ENCODE results near the gene TOMM7. TPM values are rescaled to one million over a fixed set of nuclear protein-coding genes. Genes with fewer than 3 reads are reported as not detected.

TOMM7 gene
- total RNA-seq, 2 experiments from 2014 or later = 189 to 195 TPM

GRCh38 chr7:22831602-22832305 lies 9.1 kb upstream of the TOMM7 start:
- CTCF ChIA-PET (ENCODE audit: unreplicated experiment) = no interaction called here
- no peak overlapping the region for H3K4me2 ChIP-seq (ENCODE audit: low read length)
- H3K27ac ChIP-seq (ENCODE audit: low read depth, low read length, poor library complexity, severe bottlenecking) = no peak overlapping the region
- intact Hi-C loops (cut with micrococcal nuclease; ENCODE audit: unreplicated experiment) = no loop called here
- H3K36me3 ChIP-seq (ENCODE audit: insufficient read depth, low read length) = no peaks in the 10 kb centered on the region
- peaks cover 10% of the 10 kb centered on the region for H3K4me1 ChIP-seq (ENCODE audit: insufficient read depth, low read length, poor library complexity, severe bottlenecking)
- no peak for DNase-seq (ENCODE audit: low spot score)
- no peak for TF ChIP-seq EZH2phosphoT487 (IDR thresholded peaks at IDR 0.05; ENCODE audit: borderline replicate concordance, low read depth, low read length)
- TF ChIP-seq, protein P1, sequence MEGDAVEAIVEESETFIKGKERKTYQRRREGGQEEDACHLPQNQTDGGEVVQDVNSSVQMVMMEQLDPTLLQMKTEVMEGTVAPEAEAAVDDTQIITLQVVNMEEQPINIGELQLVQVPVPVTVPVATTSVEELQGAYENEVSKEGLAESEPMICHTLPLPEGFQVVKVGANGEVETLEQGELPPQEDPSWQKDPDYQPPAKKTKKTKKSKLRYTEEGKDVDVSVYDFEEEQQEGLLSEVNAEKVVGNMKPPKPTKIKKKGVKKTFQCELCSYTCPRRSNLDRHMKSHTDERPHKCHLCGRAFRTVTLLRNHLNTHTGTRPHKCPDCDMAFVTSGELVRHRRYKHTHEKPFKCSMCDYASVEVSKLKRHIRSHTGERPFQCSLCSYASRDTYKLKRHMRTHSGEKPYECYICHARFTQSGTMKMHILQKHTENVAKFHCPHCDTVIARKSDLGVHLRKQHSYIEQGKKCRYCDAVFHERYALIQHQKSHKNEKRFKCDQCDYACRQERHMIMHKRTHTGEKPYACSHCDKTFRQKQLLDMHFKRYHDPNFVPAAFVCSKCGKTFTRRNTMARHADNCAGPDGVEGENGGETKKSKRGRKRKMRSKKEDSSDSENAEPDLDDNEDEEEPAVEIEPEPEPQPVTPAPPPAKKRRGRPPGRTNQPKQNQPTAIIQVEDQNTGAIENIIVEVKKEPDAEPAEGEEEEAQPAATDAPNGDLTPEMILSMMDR (conservative IDR thresholded peaks at IDR 0.05; ENCODE audit: low read length) = no peak
- no peak overlapping the region for H3K4me3 ChIP-seq (ENCODE audit: low read depth, low read length, poor library complexity, severe bottlenecking)
- no peaks in the 10 kb centered on the region for H3K9me2 ChIP-seq (ENCODE audit: insufficient read depth, low read length)
- no peaks in the 10 kb centered on the region for H4K20me1 ChIP-seq (ENCODE audit: insufficient read depth, low read length)
- POLR2A ChIA-PET = interaction anchor here (0.6 kb wide), 3 partner anchors 45 to 652 kb away, joined by 3 read pairs; no protein-coding TSS in a partner anchor
- no peaks in the 10 kb centered on the region for H3K9me3 ChIP-seq (ENCODE audit: low read length)
- no peak overlapping the region for H2AFZ ChIP-seq (ENCODE audit: low read length)
- no peaks in the 10 kb centered on the region for H3K79me2 ChIP-seq (ENCODE audit: insufficient read depth, low read depth, low read length)
- BruUV-seq (replicated peaks) = no TSS peak

GRCh38 chr7:22827563-22827962 lies 4.9 kb upstream of the TOMM7 start:
- H3K4me3 ChIP-seq (ENCODE audit: low read depth, low read length, poor library complexity, severe bottlenecking) = no peak overlapping the region
- TF ChIP-seq, protein P1 (conservative IDR thresholded peaks at IDR 0.05; ENCODE audit: low read length) = no peak
- TF ChIP-seq EZH2phosphoT487 (IDR thresholded peaks at IDR 0.05; ENCODE audit: borderline replicate concordance, low read depth, low read length) = no peak
- intact Hi-C loops (cut with micrococcal nuclease; ENCODE audit: unreplicated experiment) = no loop called here
- H2AFZ ChIP-seq (ENCODE audit: low read length) = no peak overlapping the region
- H3K36me3 ChIP-seq (ENCODE audit: insufficient read depth, low read length) = no peaks in the 10 kb centered on the region
- H3K4me2 ChIP-seq (ENCODE audit: low read length) = no peak overlapping the region
- H3K79me2 ChIP-seq (ENCODE audit: insufficient read depth, low read depth, low read length) = no peaks in the 10 kb centered on the region
- no TSS peak for BruUV-seq (replicated peaks)
- DNase-seq (ENCODE audit: low spot score) = no peak
- H4K20me1 ChIP-seq (ENCODE audit: insufficient read depth, low read length) = no peaks in the 10 kb centered on the region
- no peaks in the 10 kb centered on the region for H3K9me2 ChIP-seq (ENCODE audit: insufficient read depth, low read length)
- H3K9me3 ChIP-seq (ENCODE audit: low read length) = no peaks in the 10 kb centered on the region
- CTCF ChIA-PET (ENCODE audit: unreplicated experiment) = no interaction called here
- H3K27ac ChIP-seq (ENCODE audit: low read depth, low read length, poor library complexity, severe bottlenecking) = no peak overlapping the region
- peaks cover 9% of the 10 kb centered on the region for H3K4me1 ChIP-seq (ENCODE audit: insufficient read depth, low read length, poor library complexity, severe bottlenecking)
- POLR2A ChIA-PET = interaction anchor here (0.7 kb wide), 2 partner anchors 33 to 961 kb away, joined by 3 to 5 read pairs; no protein-coding TSS in a partner anchor

DNA sequence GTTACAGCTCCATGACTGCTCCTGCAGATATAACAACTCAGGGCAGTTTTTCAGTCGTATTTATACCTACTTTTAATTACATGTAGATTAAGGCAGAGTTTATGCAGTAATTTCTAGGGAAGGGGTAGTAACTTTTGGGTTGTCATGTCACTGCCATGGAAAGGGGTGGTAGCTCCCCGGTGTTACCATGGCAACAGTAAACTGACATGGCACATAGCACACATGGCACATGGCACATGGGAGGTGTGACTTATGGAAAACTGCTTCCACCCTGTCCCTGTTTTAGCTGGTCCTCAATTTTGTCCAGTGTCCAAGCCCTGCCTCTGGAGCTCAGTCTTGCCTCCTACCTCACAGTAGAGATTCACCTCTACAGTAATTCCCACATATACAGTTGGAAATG lies 3.9 kb upstream of the TOMM7 start:
- no peak for DNase-seq (ENCODE audit: low spot score)
- Histone ChIP-seq H3K4me2 (ENCODE audit: low read length) (no peak overlapping the region), H2AFZ (ENCODE audit: low read length) (no peak overlapping the region), H4K20me1 (ENCODE audit: insufficient read depth, low read length) (no peaks in the 10 kb centered on the region), H3K36me3 (ENCODE audit: insufficient read depth, low read length) (no peaks in the 10 kb centered on the region), H3K79me2 (ENCODE audit: insufficient read depth, low read depth, low read length) (peaks cover 9% of the 10 kb centered on the region), H3K27ac (ENCODE audit: low read depth, low read length, poor library complexity, severe bottlenecking) (no peak overlapping the region), H3K9me2 (ENCODE audit: insufficient read depth, low read length) (no peaks in the 10 kb centered on the region), H3K9me3 (ENCODE audit: low read length) (no peaks in the 10 kb centered on the region), H3K4me3 (ENCODE audit: low read depth, low read length, poor library complexity, severe bottlenecking) (no peak overlapping the region), H3K4me1 (ENCODE audit: insufficient read depth, low read length, poor library complexity, severe bottlenecking) (peaks cover 12% of the 10 kb centered on the region)
- ChIA-PET POLR2A (interaction anchor here (0.5 to 1.0 kb wide), 5 partner anchors 23 to 842 kb away, joined by 3 to 4 read pairs (median 3); no protein-coding TSS in a partner anchor), CTCF (ENCODE audit: unreplicated experiment) (interaction anchor here (0.6 kb wide), 1 partner anchor 20 kb away, joined by 5 read pairs; no protein-coding TSS in a partner anchor)
- TF ChIP-seq EZH2phosphoT487 (IDR thresholded peaks at IDR 0.05; ENCODE audit: borderline replicate concordance, low read depth, low read length) = no peak
- TF ChIP-seq, protein P1 (conservative IDR thresholded peaks at IDR 0.05; ENCODE audit: low read length) = no peak
- intact Hi-C loops (cut with micrococcal nuclease; ENCODE audit: unreplicated experiment) = no loop called here
- BruUV-seq (replicated peaks) = no TSS peak
